ACC112 (cell line): ENCODE results near the gene TGFB1.

Experiments
- H2AFZ ChIP-seq: fragments of 200-600 bp; sonication (generic); one replicate; pipeline ENCODE4 v1.6.0; 2017; ENCODE audit warnings: antibody characterized with exemption, low read length; ENCODE audit not compliant: unreplicated experiment
- H3K27ac ChIP-seq: fragments of 200-600 bp; sonication (generic); 2 replicates; pipeline ENCODE4 v1.5.1; 2014; ENCODE audit warnings: low read depth, mild to moderate bottlenecking, antibody characterized with exemption, low read length, moderate library complexity
- H3K27me3 ChIP-seq: fragments of 200-600 bp; sonication (generic); 2 replicates; pipeline ENCODE4 v1.6.1; 2014; ENCODE audit warnings: mild to moderate bottlenecking, antibody characterized with exemption, low read length, moderate library complexity, mixed read lengths; ENCODE audit not compliant: insufficient read depth
- H3K36me3 ChIP-seq: fragments of 200-600 bp; sonication (generic); 2 replicates; pipeline ENCODE4 v1.6.1; 2016; ENCODE audit warnings: mild to moderate bottlenecking, antibody characterized with exemption, low read length, moderate library complexity, mixed read lengths; ENCODE audit not compliant: insufficient read depth
- H3K4me1 ChIP-seq: fragments of 200-600 bp; sonication (generic); one replicate; pipeline ENCODE4 v1.6.1; 2016; ENCODE audit warnings: low read length, mixed read lengths; ENCODE audit not compliant: insufficient read depth, unreplicated experiment, control insufficient read depth
- H3K4me3 ChIP-seq: fragments of 200-600 bp; sonication (generic); 2 replicates; pipeline ENCODE4 v1.5.1; 2014; ENCODE audit warnings: mild to moderate bottlenecking, low read depth, low read length
- H3K79me2 ChIP-seq: fragments of 200-600 bp; sonication (generic); one replicate; pipeline ENCODE4 v1.6.0; 2016; ENCODE audit warnings: low read length; ENCODE audit not compliant: control insufficient read depth, unreplicated experiment, insufficient read depth

Gene TGFB1

GRCh38 chr19:41353466-41354342 is at the start of gene TGFB1:
TSS of gene TGFB1 (minus strand) at chr19:41353922. CDS start at chr19:41353044, 878 bp downstream.
- Histone ChIP-seq H3K27me3 (no peaks in the 10 kb centered on the region), H3K4me3 (peak within 1 kb of the TSS; percentile 98), H2AFZ (no peak within 1 kb of the TSS), H3K79me2 (peaks cover 37% of the 10 kb centered on the region), H3K4me1 (no peaks in the 10 kb centered on the region), H3K36me3 (no peaks in the 10 kb centered on the region), H3K27ac (peak within 1 kb of the TSS; percentile 16; the same call in 1 of the 2 replicates)

- H3K27me3 ChIP-seq = no peaks in the 10 kb centered on the region
- no peak overlapping the region for H3K27ac ChIP-seq
- H2AFZ ChIP-seq = no peak overlapping the region
- no peak overlapping the region for H3K4me3 ChIP-seq
- H3K79me2 ChIP-seq = peaks cover 12% of the 10 kb centered on the region
- peaks cover 6% of the 10 kb centered on the region for H3K4me1 ChIP-seq
- no peaks in the 10 kb centered on the region for H3K36me3 ChIP-seq
These were observed 48.3 kb upstream of the TGFB1 start for GRCh38 chr19:41402010-41402409.

- Histone ChIP-seq H3K36me3 (no peaks in the 10 kb centered on the region), H3K27me3 (no peaks in the 10 kb centered on the region), H3K4me1 (peaks cover 6% of the 10 kb centered on the region), H2AFZ (no peak overlapping the region), H3K4me3 (no peak overlapping the region), H3K79me2 (peaks cover 12% of the 10 kb centered on the region), H3K27ac (no peak overlapping the region)
These were observed 47.8 kb upstream of the TGFB1 start for GRCh38 chr19:41401483-41401882.

GRCh38 chr19:41399525-41399924 is 45.8 kb upstream of the TGFB1 start:
- Histone ChIP-seq H3K4me3 (no peak overlapping the region), H3K27me3 (no peaks in the 10 kb centered on the region), H3K27ac (no peak overlapping the region), H3K4me1 (peaks cover 6% of the 10 kb centered on the region), H3K36me3 (no peaks in the 10 kb centered on the region), H3K79me2 (peaks cover 12% of the 10 kb centered on the region), H2AFZ (no peak overlapping the region)

GRCh38 chr19:41399091-41399490 is 45.4 kb upstream of the TGFB1 start:
- H3K4me1 ChIP-seq = peaks cover 6% of the 10 kb centered on the region
- no peak overlapping the region for H3K27ac ChIP-seq
- peaks cover 12% of the 10 kb centered on the region for H3K79me2 ChIP-seq
- no peak overlapping the region for H2AFZ ChIP-seq
- H3K27me3 ChIP-seq = no peaks in the 10 kb centered on the region
- no peaks in the 10 kb centered on the region for H3K36me3 ChIP-seq
- peak overlapping the region; percentile 99 for H3K4me3 ChIP-seq

- Histone ChIP-seq H3K79me2 (peaks cover 12% of the 10 kb centered on the region), H2AFZ (no peak overlapping the region), H3K4me1 (peaks cover 6% of the 10 kb centered on the region), H3K4me3 (peak overlapping the region; percentile 99), H3K27me3 (no peaks in the 10 kb centered on the region), H3K27ac (no peak overlapping the region), H3K36me3 (no peaks in the 10 kb centered on the region)
These were observed 44.9 kb upstream of the TGFB1 start for GRCh38 chr19:41398598-41398997.

GRCh38 chr19:41398050-41398418 is 44.3 kb upstream of the TGFB1 start:
- Histone ChIP-seq H2AFZ (peak overlapping the region; percentile 82), H3K36me3 (no peaks in the 10 kb centered on the region), H3K4me1 (peaks cover 6% of the 10 kb centered on the region), H3K27me3 (no peaks in the 10 kb centered on the region), H3K79me2 (peaks cover 10% of the 10 kb centered on the region), H3K4me3 (peak overlapping the region; percentile 99), H3K27ac (peak overlapping the region; percentile 94)

- Histone ChIP-seq H3K4me3 (peak within 1 kb of the TSS; percentile 99), H3K4me1 (peaks cover 6% of the 10 kb centered on the region), H3K27ac (peak within 1 kb of the TSS; percentile 94), H3K27me3 (no peaks in the 10 kb centered on the region), H3K79me2 (peaks cover 10% of the 10 kb centered on the region), H2AFZ (peak within 1 kb of the TSS; percentile 100), H3K36me3 (no peaks in the 10 kb centered on the region)
These were observed 43.6 kb upstream of the TGFB1 start, which contains the start of the genes BCKDHA and EXOSC5 for GRCh38 chr19:41397086-41398049. TSS of gene BCKDHA (plus strand) at chr19:41397818. CDS start at chr19:41397828, 10 bp downstream. TSS of gene EXOSC5 (minus strand) at chr19:41397359. CDS start at chr19:41397328, 31 bp downstream.

GRCh38 chr19:41395355-41395754 is 41.6 kb upstream of the TGFB1 start:
- H3K79me2 ChIP-seq = peaks cover 10% of the 10 kb centered on the region
- peaks cover 6% of the 10 kb centered on the region for H3K4me1 ChIP-seq
- no peak overlapping the region for H3K4me3 ChIP-seq
- H3K36me3 ChIP-seq = no peaks in the 10 kb centered on the region
- H2AFZ ChIP-seq = no peak overlapping the region
- H3K27me3 ChIP-seq = no peaks in the 10 kb centered on the region
- H3K27ac ChIP-seq = no peak overlapping the region

- no peaks in the 10 kb centered on the region for H3K4me1 ChIP-seq
- H3K27me3 ChIP-seq = no peaks in the 10 kb centered on the region
- H3K36me3 ChIP-seq = no peaks in the 10 kb centered on the region
- H2AFZ ChIP-seq = no peak overlapping the region
- no peaks in the 10 kb centered on the region for H3K79me2 ChIP-seq
- H3K27ac ChIP-seq = no peak overlapping the region
- H3K4me3 ChIP-seq = no peak overlapping the region
These were observed 39.1 kb upstream of the TGFB1 start for GRCh38 chr19:41392775-41393174.
